Subcutaneous abdominal adipose tissue (tissue), 5 donors: ENCODE measurements around the gene NAP1L5.

Experiments used
- H3K27ac ChIP-seq: one replicate; pipeline ENCODE4 v1.7.0; 2013; ENCODE audit warnings: low read depth, mild to moderate bottlenecking, inconsistent platforms, low read length, moderate library complexity
- H3K27me3 ChIP-seq, 5 donors: one replicate each; pipeline ENCODE4 v1.7.0; 2013; ENCODE audit warnings: low read length in 5 of 5, inconsistent platforms in 1 of 5; ENCODE audit not compliant: control insufficient read depth in 5 of 5, insufficient read depth in 4 of 5
- H3K36me3 ChIP-seq, 5 donors: one replicate each; pipeline ENCODE4 v1.7.0; 2013; ENCODE audit warnings: low read length in 5 of 5; ENCODE audit not compliant: control insufficient read depth in 5 of 5, insufficient read depth in 5 of 5
- H3K4me1 ChIP-seq, 5 donors: one replicate each; pipeline ENCODE4 v1.7.0; 2013; ENCODE audit warnings: low read length in 5 of 5, mild to moderate bottlenecking in 3 of 5, moderate library complexity in 1 of 5; ENCODE audit not compliant: control insufficient read depth in 5 of 5, insufficient read depth in 5 of 5
- H3K4me3 ChIP-seq, 5 donors: one replicate each; pipeline ENCODE4 v1.7.0; 2013; ENCODE audit warnings: low read length in 5 of 5, low read depth in 1 of 5
- H3K9ac ChIP-seq, 5 donors: one replicate each; pipeline ENCODE4 v1.7.0; 2013; ENCODE audit warnings: low read length in 5 of 5, mild to moderate bottlenecking in 4 of 5, moderate library complexity in 3 of 5
- H3K9me3 ChIP-seq, 5 donors: one replicate each; pipeline ENCODE4 v1.7.0; 2013; ENCODE audit warnings: low read length in 5 of 5; ENCODE audit not compliant: control insufficient read depth in 5 of 5
- donor health status: healthy.
- donor health status: healthy.
- donor health status: healthy.
- donor health status: healthy.
- donor health status: healthy.

NAP1L5 gene

DNA sequence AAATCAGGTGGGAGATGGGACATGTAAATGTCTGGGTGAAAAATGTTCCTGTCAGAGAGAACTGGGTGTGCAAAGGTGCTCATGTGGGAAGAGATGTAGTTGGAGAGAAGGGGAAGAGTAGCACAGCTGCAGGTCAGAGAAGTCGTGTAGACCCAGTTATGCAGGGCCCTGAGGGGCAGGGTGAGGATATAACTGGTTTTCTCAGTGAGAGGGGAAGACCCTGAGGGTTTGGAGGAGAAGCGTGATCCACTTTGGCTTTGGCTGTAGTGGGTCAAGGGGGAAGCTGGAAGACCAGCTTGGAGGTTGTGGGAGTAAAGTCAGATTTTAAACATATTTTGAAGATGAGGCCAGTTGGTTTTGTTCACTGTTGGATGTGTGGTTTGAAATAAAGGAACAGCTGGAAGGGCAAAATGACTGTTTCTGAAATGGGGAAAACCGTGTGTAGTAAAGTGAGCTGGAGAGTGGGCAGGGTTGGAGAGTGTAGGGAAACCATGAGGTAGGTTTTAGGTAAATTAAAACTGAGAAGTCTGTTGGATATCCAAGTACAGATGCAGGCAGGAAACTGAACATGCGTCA lies 44.2 kb downstream of the NAP1L5 start:
- no peak overlapping the region for H3K4me3 ChIP-seq
- H3K27me3 ChIP-seq = no peaks in the 10 kb centered on the region
- no peaks in the 10 kb centered on the region for H3K9me3 ChIP-seq
- no peak overlapping the region for H3K27ac ChIP-seq
- no peak overlapping the region for H3K9ac ChIP-seq
- H3K36me3 ChIP-seq = peaks cover 19 to 36% (median 25%) of the 10 kb centered on the region in 5 donors
- H3K4me1 ChIP-seq = no peaks in the 10 kb centered on the region

DNA sequence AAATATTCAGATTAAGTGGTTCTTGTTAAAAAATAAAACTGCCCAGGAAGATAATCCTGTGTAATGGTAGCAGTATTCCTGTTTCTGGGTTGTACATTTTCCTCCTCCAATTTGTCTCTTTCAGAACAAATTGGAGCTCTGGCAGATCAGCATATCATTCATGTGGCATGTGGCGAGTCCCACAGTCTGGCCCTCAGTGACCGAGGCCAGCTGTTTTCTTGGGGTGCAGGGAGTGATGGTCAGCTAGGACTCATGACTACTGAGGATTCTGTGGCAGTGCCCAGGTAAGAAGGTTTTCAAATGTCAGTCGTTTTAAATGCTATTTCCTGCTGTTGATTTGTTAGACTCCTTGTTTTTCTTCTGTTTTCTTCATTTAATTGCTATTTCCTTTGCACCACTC lies 47.9 kb downstream of the NAP1L5 start:
- Histone ChIP-seq H3K27me3 (no peaks in the 10 kb centered on the region), H3K9me3 (no peaks in the 10 kb centered on the region), H3K4me1 (no peaks in the 10 kb centered on the region), H3K27ac (no peak overlapping the region), H3K36me3 (peaks cover under 1 to 14% (median 6%) of the 10 kb centered on the region in 5 donors), H3K9ac (no peak overlapping the region), H3K4me3 (no peak overlapping the region)

DNA sequence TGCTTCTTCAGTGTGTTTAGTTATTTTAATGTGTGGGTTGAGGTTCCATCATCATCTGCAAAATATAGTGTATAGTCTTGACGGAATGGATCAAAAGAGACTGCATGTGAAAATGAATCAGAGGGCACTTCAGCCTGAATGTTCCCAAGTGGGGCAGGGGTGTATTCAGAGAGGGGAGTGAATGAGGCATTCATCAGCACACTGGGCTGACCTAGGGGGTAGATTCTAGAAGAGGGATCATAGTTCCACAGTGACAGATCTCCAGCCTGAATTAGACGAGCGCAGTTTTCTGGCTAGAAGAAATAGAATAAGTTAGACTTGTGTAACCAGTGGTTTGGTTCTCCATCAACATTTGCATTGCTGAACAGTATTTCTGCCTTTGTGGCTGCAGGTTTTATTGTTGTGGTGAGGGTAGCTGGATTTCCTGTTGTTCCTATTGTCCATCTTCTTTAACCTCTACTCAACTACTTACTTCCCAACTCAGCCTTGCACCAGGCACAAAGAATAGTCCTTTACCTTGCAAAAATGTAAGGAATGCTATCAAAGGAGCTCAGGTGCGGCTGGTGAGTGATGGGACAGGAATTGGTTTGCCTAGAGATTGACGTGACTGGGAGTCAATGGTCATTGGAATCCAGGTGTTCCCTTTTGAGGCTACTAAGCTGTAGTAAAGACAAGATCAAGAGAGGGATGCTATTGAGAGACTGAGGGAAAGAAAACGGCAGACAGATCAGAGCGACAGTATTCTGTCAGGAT lies 50.9 kb downstream of the NAP1L5 start:
- Histone ChIP-seq H3K27me3 (no peaks in the 10 kb centered on the region), H3K4me3 (no peak overlapping the region), H3K36me3 (peaks cover 0 to 4% (median 0%) of the 10 kb centered on the region in 5 donors), H3K9ac (no peak overlapping the region), H3K4me1 (no peaks in the 10 kb centered on the region), H3K9me3 (peaks cover 0 to 8% (median 5%) of the 10 kb centered on the region in 5 donors), H3K27ac (no peak overlapping the region)

DNA sequence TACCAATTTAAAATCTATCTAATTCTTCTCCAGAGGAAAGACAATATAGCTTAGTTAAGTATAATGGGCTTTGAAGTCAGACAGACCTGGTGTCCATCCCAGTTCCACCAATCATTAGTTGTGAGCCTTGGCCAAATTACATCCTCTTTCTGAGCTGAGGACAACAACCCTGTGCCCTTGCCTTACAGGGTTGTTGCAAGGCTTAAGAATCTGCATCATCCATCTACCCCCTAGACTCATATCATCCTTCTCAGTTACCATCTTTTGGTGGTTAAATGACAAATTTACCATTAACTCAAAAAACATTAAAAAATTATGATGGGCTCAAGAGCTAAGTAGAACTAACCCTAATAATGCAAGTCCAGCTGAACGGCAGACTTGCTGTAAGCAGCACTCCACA lies 51.6 kb downstream of the NAP1L5 start:
- peaks cover 0 to 4% (median 0%) of the 10 kb centered on the region in 5 donors for H3K36me3 ChIP-seq
- H3K9me3 ChIP-seq = peaks cover 0 to 8% (median 5%) of the 10 kb centered on the region in 5 donors
- H3K9ac ChIP-seq = no peak overlapping the region
- H3K4me1 ChIP-seq = no peaks in the 10 kb centered on the region
- H3K27ac ChIP-seq = no peak overlapping the region
- no peak overlapping the region for H3K4me3 ChIP-seq
- no peaks in the 10 kb centered on the region for H3K27me3 ChIP-seq
